AG08396 (cell line): ENCODE results near the gene MAB21L1.

Experiments
- DNase-seq: peaks from one replicate; pipeline ENCODE4 v3.0.0; 2012; ENCODE audit warnings: low spot score, mixed read lengths

Gene MAB21L1

GRCh38 chr13:35475960-35476943 lies at the start of gene MAB21L1:
Gene MAB21L1, minus strand, starts transcription at chr13:35476689. Its CDS starts 551 bp downstream, at chr13:35476138.
- peak; percentile 58 for DNase-seq

GRCh38 chr13:35524171-35524570 lies 47.7 kb upstream of the MAB21L1 start:
- no peak for DNase-seq

GRCh38 chr13:35518337-35518946 lies 42.0 kb upstream of the MAB21L1 start:
- no peak for DNase-seq

DNA sequence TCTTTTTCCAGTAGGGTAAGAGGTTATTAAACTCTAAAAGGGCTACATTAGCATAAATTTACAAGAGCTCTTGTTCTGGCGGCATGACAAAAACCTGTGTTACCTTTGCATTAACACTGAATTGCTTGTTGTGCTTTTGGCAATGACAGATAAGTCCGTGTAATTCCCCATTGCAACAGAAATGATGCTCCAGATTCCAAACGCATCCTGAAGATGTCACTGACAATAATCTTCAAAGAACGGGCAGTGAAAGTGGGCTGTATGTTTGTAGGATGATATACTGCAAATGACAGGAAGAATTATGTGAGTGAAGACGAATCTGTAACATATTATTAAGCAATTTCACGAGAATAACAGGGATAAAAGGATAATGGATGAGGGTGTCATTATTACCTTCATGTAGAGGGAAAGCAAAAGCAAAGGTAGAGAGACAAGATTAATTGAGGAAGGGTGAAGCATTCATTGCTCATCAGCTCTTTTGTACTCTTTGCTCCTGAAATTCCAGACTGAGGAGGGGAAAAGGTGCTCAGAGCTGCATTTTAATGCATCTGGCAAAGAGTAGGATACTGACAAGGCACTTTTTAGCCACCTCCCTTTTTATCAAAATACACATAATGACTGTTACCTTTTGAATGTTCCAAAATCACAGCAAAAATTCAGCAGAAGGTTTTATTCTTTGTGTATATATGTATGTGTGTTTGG lies 38.5 kb upstream of the MAB21L1 start:
- no peak for DNase-seq

DNA sequence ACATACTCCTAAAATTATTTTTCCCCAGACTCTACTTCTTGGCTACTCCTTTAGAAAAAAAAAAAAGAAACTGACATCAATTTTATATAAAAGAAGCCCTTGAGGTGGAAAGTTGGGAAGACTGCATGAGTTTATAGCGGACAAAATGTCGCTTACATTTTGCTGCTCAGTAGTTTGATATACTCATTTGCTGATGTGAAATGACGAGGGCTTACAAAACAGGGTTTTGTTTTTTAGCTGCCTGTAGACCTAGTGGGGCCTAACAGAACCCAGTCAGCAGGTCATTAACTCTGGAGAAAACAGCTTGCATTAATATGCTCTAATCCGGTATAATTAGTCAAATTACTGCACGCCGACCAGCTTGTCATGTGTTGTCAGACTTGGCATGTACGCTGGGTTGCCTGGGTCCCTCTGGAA lies 37.6 kb upstream of the MAB21L1 start:
- DNase-seq = no peak

DNA sequence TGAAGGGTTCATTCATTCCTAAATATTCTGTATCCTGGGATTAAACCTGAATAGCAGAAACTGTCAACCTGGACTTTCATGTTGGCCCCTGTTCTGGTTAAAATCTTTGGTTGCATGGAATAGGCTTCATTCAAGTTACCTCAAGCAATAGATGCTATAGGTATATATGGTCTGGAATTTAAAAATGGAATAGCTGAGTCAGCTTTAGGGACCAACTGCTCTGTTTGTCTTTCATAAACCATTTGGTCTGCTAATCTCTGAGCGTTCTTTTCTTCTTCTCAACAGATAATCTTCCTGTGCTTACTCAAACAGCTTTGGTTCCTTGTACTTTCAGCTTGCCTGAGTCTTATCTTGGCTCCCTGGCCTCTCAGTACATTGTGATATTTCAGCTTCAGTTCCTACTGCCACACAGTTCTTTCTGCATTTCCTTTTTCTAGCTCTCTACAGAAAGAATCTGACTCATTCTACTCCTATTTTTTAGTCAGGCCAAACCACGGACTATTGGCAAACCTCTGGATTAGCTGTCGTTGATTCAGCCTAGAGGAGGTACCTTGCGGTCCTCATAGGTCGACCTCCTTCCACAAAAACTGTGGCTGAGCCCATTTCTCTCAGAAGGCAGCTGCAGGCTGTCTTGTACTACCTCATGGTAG lies 35.9 kb upstream of the MAB21L1 start:
- DNase-seq = peak; percentile 77

DNA sequence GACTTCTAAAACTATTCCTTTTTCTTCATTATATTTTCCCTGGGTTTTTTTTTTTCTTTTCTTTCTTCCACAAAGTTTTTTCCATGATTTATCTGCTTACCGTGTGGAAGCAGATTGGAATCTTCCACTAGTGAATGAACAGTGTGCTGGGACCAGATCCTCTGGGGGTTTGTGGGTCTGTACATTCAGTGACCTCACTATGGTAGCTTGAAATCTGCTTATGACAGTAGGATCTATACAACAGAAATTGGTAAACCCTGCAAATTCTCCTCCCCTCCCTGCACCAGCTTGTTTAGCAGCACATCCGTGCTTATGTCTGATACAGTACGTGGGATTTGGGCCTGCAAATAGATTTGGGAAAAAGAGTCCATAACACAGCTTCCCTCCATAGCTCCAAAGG lies 26.0 kb upstream of the MAB21L1 start:
- no peak for DNase-seq

DNA sequence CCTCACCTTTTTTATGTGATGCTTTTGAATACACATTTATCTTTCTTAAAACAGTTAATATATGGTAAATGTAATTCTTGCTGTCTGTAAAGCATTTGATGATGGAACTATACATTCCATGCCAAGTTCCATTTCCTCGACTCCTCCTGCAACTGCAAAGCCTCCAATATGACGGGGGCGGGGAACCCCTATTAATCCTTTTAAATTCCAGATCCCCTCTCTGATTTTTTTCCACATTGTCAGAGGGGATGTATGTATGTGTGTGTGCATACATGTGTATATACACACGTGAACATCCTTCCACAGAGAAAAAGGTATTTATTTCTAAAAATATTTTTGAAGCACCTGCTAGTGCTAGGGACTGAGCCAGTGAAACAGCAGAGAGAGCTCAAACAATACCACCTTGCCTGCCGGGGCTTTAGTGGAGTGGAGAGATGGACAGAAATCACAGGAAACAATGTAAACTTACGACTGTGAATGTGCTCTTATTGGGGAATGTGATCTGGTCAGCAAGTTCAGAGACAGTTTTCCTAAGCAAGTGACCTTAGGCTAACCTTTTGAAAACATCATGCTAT lies 25.3 kb upstream of the MAB21L1 start:
- no peak for DNase-seq

GRCh38 chr13:35500144-35500543 lies 23.7 kb upstream of the MAB21L1 start:
- no peak for DNase-seq

- no peak for DNase-seq
Observed at GRCh38 chr13:35499676-35500075, 23.2 kb upstream of the MAB21L1 start.

GRCh38 chr13:35499196-35499662 lies 22.7 kb upstream of the MAB21L1 start:
- no peak for DNase-seq

DNA sequence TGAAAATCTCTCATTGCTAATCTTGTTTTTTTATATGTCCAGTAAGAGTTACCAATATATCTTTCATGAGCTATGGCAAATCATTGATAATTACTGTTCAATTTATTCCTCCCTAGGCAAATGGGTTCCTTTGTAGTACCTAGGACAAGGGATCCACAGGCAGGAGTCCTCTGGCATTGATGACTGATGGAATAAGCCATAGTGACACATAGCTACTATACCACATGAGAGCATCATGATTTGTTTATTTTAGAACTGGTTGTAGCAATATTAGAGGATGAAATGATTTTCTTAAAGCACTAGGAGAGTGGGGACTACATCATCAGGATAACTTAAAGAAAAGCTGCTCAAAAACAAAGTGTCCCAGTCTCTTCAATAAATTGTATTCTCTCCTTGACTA lies 21.7 kb upstream of the MAB21L1 start:
- no peak for DNase-seq

- DNase-seq = no peak
Observed at GRCh38 chr13:35496761-35497386, 20.4 kb upstream of the MAB21L1 start.

DNA sequence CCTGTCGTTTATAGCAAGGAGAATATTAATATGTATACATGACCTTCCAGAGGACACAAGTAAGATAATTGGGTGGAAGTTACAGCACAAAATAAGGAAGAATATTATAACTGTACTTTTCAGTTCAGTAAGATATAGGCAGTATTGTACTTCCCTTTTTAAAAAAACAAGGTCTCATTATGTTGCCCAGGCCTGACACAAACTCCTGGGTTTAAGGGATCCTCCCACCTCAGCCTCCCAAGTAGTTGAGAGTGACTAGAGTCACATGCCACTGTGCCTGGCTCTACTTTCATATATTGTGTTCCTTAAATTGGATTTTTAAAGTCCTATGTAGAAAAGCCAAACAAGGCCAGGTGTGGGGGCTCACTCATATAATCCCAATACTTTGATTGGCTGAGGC lies 19.5 kb upstream of the MAB21L1 start:
- DNase-seq = no peak

DNA sequence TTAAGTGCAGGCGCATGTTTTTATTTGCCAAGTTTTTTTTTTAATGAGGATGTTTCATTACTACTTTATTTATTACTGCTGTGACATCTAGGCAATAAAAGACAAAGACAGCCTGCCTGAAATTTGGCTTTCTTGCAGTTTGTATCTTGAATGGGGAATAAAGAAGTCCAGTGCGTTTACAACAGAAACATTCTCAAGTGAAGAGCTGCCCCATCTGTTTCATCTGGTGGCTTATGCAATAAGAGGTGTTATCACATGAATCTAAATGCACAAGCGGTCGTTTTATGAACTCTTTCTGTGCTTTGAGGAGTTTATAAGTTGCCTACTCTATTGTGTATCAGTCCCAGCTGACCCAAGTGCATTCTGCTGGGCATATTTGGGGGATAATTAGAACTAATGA lies 12.6 kb upstream of the MAB21L1 start:
- no peak for DNase-seq

DNA sequence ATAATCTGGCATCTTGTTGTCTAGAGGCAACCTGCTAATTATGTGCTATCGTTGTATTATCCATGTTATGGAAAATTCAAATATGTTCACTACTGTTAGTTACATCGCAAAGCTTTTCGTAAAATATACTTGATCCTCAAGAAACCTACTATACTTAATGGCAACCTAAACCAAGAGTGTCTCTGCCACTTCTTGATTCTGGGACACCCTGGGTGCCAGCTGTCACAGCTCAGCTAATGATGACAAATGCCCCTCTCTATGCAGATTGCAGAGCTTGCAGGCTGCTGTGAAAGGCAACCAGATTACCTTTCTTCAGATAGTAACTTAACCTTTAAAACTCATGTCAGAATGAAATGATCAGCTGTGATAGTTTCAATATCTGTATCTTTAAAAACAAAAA lies 8.9 kb upstream of the MAB21L1 start:
- DNase-seq = no peak

GRCh38 chr13:35484384-35484783 lies 7.9 kb upstream of the MAB21L1 start:
- no peak for DNase-seq

DNA sequence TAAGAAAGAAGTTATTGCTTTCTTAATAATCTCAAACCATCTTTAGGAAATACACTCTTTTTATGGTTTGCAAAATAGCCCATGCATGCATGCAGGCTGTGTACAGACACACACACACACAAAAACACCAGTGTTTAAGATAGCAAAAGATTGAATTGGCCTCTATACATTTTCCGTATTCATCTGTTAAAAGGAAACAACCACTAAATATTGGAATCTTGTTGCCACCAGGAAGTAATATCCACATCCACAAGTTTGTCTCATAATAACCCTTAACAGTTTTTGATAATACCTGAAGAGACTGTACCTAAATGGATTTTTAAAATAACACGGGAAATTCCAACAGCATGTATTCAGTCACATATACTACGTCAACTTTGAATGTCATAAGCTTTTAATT lies 7.3 kb upstream of the MAB21L1 start:
- no peak for DNase-seq

DNA sequence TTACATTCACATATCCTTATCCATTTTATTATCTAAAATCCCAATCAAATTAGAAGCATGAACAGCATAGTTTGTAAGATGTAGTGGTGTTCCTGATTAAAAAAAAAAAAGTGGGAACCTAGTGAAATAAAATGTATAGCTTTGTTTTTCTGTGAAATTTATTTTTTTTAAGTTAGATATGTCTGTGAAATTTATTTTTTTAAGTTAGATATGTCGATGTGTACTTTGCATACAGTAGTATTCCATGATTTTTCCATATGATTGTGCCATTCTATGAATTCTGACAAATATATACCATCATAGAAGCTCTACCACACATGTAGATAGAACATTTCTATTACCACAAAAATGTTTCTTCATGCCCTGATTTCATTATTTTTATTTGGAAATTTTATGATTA lies 6.0 kb upstream of the MAB21L1 start:
- no peak for DNase-seq

DNA sequence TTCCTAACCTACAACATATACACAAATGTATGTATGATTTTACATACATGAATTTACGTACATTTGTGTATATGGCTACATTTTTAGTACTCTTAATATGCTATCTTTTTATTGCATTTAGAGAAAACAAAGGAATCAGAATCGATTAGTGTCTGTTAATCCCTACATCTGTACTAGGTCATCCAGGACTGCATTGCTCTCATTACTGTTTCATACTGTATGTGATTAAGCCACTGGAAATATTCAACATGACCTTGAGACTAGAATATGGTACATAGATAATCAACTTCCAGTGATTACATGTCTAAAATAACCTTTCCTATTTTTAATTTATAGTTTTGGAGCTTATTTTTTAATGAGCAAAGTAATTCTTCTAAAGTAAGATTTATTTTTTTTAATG lies 5.3 kb upstream of the MAB21L1 start:
- DNase-seq = no peak

- no peak for DNase-seq
Observed at GRCh38 chr13:35480346-35480745, 3.9 kb upstream of the MAB21L1 start.
